Measurements from ENCODE around the gene RASA4B.
A peak's percentile ranks its signal among the peaks of the same experiment; 100 is the strongest.

- TF ChIP-seq, protein P1, sequence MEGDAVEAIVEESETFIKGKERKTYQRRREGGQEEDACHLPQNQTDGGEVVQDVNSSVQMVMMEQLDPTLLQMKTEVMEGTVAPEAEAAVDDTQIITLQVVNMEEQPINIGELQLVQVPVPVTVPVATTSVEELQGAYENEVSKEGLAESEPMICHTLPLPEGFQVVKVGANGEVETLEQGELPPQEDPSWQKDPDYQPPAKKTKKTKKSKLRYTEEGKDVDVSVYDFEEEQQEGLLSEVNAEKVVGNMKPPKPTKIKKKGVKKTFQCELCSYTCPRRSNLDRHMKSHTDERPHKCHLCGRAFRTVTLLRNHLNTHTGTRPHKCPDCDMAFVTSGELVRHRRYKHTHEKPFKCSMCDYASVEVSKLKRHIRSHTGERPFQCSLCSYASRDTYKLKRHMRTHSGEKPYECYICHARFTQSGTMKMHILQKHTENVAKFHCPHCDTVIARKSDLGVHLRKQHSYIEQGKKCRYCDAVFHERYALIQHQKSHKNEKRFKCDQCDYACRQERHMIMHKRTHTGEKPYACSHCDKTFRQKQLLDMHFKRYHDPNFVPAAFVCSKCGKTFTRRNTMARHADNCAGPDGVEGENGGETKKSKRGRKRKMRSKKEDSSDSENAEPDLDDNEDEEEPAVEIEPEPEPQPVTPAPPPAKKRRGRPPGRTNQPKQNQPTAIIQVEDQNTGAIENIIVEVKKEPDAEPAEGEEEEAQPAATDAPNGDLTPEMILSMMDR (IDR thresholded peaks at IDR 0.05): peak in 1 of 6 experiments; percentile 15
- peak in 1 of 4 donors; percentile 43 for TF ChIP-seq POLR2A (IDR thresholded peaks at IDR 0.05)
- TF ChIP-seq POLR2AphosphoS5 (IDR thresholded peaks at IDR 0.05): peak in 1 of 2 donors; percentile 6
- no peak for TF ChIP-seq EP300 (IDR thresholded peaks at IDR 0.05)
Measured at GRCh38 chr7:102433219-102434038, 84.1 kb downstream of the RASA4B start, which contains the start of gene ORAI2.

Measured in upper lobe of left lung (tissue), 4 donors.